ENCODE data around the gene VPS37C. TPM values are rescaled to one million over a fixed set of nuclear protein-coding genes. Genes with fewer than 3 reads are reported as not detected.
"Not testable (repeated sequence)": the region's sequence is repeated elsewhere in the genome, so short reads cannot be mapped to it uniquely, and the experiment has no call there.

The VPS37C gene
- total RNA-seq, 1 donor from 2014 or later: 9.7 TPM

DNA sequence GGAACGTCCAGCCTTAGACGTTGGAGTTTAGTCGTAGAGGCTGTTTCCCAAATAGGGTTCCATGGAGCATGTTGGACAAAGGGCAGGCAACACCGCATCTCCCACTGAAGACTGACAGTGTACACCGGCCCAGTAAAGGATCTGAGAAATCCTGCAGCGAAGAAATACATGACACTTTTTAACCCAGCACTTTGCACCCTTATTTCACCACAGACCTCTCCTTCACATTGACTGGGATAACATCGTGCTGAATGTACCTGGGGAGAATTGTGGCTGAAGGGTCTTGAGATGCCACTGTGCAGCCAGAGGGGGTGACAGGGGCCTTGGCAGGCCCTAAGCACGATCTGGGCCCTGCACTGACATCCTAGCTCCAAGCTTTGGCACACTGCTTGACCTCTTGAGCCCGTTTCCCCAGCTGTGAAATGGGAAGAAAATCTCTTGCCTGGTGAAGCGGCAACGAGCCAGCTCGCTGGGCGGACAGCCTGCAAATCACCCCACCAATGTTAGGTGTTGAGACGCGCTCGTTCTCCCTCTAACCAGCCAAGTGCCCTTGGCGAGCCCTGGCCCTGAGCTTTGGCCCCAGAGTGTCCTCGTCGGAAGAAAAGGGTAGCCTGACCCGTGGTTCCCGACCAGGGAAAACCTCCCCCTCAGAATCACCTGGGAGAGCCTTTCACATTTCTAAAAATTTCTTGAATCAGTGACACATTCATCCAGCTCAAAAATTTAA is 45.6 kb downstream of the VPS37C start:
- DNase-seq: no peak

DNA sequence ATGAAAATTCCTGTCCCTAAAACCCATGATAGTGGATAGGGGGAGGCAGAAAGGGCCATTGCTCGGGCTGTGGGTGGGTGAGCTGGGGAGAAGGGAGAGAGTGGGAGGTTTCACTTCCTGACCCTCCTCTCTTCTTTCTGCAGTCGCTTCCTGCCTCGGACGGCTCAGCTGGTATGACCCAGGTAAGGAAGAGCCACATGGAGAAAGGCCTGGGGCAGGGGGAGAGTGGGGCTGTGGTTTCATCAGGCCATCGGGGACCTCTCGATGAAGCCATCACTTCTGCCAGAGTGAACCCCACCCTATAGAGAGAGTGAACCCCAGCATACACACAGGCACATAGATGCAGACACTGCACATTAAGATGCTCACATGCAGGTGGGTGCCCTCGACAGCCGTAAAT is 46.3 kb downstream of the VPS37C start:
- DNase-seq: no peak

DNA sequence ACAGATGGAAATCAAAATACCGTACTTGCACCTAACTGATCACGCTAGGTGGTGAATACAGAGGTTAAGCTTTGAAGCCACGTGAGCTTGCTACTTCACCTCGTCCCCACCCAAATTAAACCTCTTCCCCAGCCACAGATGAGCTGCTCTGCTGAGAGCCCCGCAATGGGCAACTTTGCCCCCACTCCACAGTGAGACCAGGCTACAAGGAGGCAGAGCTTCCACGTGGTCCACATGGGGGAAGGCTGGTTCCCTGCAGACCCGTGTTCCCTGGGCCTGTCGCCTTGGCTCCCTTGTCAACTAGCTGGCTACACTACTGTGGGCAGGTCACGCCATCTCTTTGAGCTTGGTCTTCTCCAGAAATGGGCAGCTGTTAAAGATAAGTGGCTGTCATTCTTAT is 48.0 kb downstream of the VPS37C start:
- DNase-seq: no peak

DNA sequence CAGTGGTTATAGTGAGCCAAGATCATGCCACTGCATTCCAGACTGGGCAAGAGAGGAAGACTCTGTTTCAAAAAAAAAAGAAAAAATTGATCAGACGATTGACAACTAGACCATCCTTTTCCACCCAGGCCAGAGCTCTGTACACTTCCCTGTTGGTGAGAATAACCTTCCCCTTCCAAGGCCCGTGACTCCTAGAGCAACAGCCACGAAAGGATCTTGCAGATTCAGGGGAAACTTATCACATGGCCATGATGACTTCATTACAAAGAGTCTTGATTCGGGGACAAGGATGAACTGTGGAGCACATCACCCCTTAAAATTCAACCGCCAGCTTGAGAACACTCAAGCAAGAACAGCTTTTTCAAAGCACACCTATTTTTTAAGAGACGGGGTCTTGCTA is 48.7 kb downstream of the VPS37C start:
- DNase-seq: no peak

DNA sequence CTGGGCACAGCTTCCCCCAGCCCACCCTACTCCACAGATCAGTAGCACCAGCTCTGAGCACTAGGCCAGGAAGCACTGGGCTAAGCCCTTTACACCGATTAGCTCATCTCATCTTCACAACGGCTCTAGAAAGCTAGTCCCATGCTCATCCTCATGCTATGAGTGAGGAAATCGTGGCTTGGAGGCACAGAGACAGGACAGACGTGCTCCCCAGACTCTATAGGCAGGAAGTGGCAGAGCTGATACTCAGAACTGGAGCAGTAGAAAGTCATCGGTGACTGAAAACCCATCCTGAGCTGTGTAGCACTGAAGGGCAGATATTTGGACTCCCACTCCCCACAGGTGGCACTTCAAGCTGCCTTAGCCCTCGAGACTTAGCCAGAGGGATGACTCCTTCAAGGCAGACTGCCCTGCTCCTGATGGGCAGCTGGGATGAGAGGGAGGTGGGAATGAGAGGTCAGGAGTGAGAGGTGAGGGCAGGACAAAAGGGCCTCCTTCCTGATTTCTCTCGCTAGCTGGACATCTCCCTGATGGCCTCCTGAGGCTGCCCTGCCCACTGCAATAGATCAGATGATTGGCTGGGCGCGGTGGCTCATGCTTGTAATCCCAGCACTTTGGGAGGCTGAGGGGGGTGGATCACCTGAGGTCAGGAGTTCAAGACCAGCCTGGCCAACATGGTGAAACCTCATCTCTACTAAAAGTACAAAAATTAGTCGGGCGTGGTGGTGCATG is 49.3 kb downstream of the VPS37C start:
- no peak for DNase-seq

DNA sequence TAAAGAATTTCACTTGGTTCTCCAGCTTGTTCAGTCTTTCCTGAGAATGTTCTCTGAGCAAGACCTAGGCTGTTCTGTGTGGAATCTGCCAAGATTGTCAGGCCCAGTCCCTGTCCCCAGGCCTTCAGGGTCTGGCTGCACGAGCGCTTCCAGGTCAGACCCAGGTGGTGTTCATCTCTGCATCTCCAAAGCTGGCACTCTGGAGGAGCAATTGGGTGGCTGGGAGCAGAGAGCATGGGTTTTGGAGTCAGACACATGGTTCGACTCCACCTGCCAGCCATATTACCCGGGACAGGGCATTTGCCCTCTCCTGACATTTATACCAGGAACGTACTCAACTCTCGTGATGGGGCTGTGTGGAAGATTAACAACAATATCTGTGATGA is 50.2 kb downstream of the VPS37C start:
- no peak for DNase-seq

DNA sequence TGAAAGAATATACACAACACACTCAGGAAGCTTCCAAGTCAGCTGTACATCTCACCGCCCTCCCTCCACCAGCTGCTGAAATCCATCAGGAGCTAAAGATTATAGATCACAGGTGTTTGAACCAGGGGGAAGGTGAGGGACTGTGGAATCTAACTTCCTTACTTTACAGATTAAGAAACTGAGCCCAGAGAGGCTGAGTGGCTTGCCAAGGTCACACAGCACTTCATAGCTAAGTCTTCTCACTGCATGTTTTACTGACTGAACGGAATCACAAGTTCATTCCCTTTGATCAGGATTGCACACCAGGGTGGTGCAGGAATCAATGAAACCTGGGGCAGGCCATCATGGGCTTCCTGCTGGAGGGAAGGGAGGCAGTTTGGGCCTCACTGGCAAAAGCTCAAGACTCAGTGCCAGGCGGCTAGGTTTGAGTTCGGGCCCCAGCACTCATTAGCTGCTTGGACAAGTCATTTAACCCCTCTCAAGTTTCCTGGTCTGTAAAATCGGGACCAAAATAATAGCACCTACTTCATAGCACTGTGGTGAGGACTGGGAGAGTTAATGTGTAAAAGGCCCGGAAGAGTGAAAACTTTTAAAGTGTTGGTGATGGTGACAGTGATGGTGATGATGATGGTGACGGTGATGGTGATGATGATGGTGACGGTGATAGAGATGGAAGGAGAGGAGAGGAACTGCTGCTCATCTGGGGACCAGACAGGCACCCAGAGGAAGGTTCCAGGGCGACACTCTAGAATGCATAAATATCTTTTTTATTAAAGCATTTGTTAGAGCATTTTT is 50.8 kb downstream of the VPS37C start:
- no peak for DNase-seq

DNA sequence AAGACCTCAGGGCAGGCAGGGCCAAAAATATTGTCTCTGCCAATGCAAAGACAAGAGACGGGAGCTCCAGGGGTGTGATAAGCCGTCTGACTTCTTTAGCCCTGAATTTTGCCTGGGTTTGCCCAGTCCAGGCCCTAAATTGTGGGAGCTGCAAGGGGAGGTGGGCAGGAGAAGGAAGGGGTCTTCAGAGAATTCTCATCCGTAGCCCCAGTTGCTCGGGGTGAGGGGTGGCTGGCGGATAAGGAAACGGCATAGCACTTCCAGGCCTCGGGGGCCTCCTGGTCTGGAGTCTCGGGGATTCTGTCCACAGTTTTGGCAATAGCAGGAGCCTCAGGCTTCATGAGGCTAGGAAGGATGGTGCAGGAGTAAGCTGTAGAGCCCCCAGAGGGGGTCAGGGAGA is 51.6 kb downstream of the VPS37C start:
- no peak for DNase-seq

DNA sequence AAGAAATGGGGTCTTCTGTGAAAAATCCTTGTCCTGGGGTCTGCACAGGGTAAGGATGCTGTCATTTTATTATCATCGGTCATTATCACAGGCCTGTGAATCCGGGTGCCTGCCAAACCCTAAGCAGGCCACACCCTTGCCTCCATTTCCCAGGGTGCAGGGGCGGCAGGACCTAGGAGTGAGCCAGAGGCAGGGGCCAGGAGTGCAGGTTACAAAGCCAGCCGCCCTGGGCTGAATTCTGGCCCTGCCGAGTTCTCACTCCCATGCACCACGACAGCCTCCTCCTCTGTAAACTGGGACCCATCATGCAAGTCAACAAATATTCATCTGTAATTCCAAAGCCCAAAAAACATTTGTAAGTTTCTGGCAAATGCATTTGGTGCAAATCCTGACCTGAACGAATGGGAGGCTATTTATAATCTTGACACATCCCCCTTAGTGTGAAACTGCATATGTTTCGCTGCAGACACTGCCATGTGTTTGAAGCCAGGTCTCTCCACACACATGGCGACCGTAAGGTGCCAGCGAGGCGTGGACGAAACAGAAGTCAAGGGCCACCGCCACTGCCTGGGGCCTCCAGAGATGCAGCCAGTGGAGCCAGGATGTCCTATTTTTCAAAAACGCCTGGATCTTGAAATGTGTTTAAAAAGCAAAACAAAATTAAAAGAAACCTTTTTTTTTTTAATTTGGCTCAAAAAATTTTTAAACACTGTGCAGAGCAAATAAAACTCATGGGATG is 52.2 kb downstream of the VPS37C start:
- no peak for DNase-seq

DNA sequence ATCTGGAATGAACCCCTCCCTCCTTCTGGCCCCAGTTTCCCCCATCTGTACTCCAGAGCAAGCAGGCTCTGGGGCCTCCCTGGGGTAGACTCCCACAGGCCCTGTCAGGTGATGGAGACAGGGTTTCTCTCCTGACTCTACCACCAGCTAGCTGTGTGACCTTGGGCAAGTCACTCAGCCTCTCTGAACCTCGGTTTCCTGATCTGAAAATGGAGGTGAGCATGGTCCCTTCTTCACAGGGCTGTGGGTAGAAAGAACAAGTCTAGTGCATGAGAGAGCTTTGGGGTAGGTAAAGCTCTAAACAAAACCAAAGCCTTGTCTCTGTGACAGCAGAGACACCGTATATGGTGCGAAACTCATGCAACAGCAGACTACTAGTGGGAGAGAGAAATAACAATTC is 53.3 kb downstream of the VPS37C start:
- DNase-seq: no peak

DNA sequence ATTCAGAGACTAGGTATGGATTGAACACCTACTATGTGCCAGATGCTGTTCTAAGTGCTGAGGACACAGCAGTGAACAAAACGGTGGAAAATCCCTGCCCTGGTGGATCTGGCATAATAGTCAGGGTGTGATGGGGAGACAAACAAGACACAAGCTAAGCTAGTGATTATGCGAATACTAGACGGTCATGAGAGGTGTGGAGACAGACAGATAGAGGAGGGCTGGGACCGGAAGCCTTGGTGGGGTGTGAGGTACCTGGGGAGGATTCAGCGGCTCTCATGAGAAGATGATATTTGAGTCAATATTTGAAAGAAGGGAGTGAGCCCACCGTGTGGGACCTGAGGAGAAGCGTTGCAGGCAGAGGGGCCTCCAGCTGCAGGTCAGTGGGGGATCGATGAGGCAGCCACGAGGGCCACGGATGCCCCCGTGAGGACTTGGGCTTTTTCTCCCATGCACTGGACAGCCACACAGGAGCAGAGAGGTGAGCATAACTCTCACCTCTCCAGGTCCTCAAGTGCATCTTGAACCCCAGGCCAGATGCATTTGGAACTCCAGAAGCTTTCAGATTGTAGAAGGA is 54.2 kb downstream of the VPS37C start:
- no peak for DNase-seq

DNA sequence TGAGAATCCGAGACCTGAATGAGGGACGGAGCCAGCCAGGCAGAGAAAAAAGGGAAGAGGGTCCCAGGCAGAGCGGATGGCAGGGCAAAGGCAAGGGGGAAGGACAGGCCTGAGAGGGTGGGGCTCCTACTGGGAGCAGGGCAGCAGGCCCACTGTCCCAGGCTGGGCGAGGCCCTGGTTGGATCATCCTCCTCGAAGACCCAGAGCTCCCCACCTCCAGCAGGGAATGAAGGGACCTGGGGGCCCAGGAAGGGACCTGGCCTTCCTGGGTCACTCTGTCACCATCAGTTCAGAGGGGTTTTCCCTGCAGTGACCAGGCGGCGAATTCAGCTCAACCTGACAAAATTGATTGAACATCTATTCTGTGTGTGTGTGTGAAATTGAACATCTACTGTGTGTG is 54.9 kb downstream of the VPS37C start:
- no peak for DNase-seq

DNA sequence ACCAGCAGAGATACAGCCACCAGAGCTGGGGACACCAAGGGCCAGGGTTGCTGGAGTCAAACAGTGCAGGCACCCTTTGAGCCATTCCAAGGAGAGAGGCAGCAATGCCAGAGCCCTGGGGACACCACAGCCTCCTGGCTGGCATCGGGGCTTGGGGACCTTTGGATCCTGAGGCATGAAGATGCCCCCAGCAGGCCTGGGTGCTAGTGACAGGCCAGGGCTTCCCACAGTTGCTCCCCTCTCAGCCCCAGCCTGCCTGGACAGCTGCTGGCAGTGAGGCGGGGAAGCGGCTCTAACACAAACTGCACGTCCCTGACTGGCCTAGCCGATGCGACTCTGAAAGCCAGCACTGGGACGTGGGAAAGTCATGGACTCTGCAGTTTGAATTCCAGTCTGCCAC is 56.3 kb downstream of the VPS37C start:
- no peak for DNase-seq

DNA sequence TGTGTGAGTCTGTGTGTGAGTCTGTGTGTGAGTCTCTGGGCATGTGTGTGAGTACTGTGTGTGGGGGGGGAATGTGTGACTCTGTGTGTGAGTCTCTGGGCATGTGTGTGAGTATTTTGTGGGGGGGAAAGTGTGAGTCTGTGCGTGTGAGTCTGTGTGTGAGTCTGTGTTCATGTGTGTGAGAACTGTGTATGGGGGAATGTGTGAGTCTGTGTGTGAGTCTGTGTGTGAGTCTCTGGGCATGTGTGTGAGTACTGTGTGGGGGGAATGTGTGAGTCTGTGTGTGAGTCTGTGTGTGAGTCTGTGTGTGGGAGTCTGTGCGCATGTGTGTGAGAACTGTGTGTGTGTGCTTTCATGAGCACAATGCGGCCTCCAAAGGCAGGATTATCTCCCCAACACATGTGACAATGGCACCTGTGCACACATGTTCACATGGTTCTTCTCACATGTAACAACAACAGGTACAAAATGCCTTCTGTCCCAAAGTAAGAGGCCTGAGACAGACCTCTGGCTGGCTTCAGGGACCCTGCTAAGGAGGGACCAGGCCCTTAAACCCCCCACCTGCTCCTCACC is 57.3 kb downstream of the VPS37C start:
- DNase-seq: no peak

DNA sequence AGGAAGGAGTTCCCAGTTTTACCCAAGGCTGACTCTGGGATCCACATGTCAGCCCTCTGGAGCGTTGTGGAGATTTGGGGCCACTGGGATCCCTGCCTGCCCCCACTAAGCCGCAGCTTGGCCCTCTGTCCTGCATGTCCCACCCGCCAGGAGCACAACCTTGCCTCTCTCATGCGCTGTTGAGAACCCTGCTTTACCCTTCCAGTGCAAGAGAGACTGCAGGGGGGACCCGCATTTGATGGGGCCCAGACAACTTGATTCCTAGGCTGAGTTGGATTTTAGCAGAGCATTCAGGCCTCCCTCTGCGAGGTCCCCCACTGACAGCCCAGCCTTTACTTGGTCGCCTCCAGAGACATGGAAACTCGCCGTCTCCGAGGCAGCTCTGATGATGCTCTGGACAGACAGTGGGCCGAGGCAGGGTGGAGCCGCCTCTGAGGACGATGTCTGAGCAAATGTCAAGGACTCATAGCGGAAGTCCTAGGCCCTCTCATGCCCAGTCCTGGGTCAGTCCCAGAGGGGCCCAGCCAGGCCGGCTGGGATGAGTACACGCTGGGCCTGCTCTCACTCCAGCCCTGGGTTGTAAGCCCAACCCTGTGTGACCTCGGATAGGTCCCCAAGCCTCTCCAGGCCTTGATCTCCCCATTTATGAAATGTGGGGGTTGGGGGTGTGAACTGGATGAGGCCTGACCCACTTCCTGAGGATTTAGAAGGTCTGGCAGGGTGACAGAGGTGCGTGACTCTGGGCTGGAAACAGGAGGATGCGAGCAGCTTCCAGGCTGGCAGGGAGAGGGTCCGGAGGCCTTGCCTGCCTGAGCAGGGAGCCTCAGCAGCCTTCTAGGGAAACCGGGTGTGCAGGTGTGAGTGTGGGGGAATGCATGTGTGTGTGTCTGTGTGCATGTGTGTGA is 58.3 kb downstream of the VPS37C start:
- DNase-seq: no peak

DNA sequence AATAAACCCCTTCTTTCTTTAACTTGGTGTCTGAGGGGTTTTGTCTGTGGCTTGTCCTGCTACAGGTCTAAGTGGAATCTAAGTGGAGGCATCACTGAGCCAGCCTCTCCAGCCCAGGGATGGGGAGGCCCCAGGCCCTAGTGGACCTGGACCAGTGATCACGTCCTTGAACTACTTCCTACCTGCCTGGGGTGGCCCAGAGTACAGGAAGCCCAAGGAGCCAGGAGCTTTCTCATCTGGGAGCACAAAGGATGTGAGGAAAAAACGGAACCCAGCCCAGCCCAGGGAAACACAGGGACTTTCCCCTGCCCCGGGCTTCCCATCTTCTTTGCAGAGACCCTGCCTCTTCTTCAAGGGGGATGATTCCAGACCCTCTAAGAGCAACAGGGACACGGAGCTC is 62.4 kb downstream of the VPS37C start:
- DNase-seq: no peak

DNA sequence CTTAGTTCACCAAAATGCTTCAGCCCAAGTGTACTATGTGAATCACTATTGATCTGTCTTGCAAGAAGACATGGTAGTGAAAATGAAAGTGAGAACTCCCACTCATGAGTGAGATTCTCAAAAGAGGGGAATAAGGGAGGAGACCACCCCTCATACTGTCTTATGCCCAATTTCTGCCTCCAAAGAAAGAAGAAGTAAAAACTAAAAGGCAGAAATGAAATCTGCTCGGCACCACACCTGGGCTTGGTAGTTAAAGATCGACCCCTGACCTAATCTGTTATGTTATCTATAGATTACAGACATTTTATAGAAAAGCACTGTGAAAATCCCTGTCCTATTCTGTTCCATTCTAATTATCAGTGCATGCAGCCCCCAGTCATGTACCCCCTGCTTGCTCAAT is 63.0 kb downstream of the VPS37C start:
- DNase-seq: not testable (repeated sequence)

DNA sequence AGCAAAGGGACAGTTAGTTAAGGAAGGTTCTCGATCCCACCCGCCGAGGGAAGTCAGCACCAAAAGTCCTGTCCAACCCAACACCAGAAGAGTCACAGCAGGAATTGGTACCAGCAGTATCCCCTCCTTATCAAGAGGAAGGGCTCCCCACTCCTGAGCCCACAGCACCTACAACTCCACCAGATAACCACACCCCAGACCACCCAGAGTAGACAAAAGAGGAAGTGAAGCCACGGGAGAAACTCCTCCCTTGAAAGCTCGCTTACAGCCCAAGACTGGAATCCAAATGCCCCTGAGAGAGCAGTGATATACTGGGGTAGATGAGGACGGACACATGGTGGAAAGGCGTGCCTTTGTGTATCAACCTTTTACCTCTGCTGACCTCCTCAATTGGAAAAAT is 66.2 kb downstream of the VPS37C start:
- DNase-seq: no peak

DNA sequence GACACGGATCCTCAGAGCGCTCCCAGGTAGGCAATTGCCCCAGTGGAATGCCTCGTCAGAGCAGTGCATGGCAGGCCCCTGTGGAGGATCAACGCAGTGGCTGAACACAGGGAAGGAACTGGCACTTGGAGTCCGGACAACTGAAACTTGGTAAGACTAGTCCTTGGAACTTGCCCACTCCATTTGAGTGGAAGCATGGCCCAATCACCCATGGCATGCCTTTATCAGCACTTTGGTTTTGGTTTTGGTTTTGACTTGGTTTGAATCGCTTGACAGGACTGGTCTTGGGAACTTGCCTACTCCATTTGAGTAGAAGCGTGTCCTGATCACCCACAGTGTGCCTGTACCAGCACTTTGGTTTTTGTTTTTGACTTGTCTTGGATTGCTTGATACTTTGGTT is 67.1 kb downstream of the VPS37C start:
- DNase-seq: not testable (repeated sequence)

DNA sequence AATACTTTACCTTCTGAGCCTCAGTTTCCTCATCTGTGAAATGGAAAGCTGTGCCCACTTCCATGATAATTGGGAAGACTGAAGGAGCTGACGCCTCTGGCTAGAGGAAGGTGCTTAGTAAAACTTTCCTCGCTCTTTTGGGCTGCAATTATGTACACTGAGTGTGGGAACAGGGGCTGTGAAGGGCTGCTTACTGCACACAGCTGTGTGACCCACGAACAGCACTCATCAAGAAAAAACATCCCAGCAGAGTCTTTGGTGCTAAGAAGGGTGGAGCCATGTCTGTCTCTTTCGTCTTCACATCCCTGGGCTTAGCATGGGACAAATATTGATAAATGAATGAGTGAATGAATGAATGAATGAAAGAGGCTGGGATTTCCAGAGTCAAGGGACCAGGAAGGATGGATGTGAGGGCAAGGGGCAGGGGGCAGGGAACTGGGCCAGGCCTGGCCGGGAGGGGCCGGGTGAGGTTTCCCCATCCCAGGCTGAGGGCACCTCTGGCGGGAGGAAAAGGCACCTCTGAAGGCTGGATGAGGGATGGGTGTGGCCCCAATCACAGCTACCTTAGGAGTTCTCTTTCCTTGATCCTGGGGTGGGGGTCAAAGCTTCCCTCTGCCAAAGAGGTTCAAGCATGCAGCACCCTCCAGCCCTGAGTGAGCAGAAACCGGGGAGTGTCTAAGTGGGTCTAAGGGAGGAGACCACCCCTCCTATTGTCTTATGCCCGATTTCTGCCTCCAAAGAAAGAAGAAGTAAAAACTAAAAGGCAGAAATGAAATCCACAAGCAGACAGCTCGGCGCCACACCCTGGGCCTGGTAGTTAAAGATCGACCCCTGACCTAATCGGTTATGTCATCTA is 68.1 kb downstream of the VPS37C start:
- no peak for DNase-seq

Data from dermis blood vessel endothelial cell (primary cell).